Spleen (tissue), 11 donors: Measurements from ENCODE around the gene PLBD2. TPM values are rescaled to one million over a fixed set of nuclear protein-coding genes. Genes with fewer than 3 reads are reported as not detected.
A peak's percentile ranks its signal among the peaks of the same experiment; 100 is the strongest.

Experiments
- DNase-seq: peaks from one replicate; pipeline ENCODE4 v3.0.0-alpha.2; 2020
- H3K27ac ChIP-seq, 8 donors: fragments of 200-600 bp; sonication (generic) in 7 of 8; 1 replicate in 4 of 8; 2 replicates in 4 of 8; pipeline versions ENCODE4 v1.5.0 to v1.8.0; 2016 to 2021; ENCODE audit warnings: inconsistent platforms in 4 of 8, mild to moderate bottlenecking in 4 of 8, moderate library complexity in 1 of 8
- H3K27me3 ChIP-seq, 7 donors: fragments of 200-600 bp; sonication (generic) in 6 of 7; replicated peaks in 1 of 7; 1 replicate in 4 of 7; 2 replicates in 3 of 7; pipeline versions ENCODE4 v1.5.0 to v1.8.0; 2016 to 2021; ENCODE audit warnings: inconsistent platforms in 3 of 7, mild to moderate bottlenecking in 1 of 7
- H3K36me3 ChIP-seq, 6 donors: fragments of 200-600 bp; sonication (generic) in 5 of 6; 1 replicate in 4 of 6; 2 replicates in 2 of 6; pipeline versions ENCODE4 v1.5.0 to v1.8.0; 2016 to 2021; ENCODE audit warnings: inconsistent platforms in 2 of 6
- H3K4me1 ChIP-seq, 6 donors: fragments of 200-600 bp; sonication (generic) in 5 of 6; 1 replicate in 3 of 6; 2 replicates in 3 of 6; pipeline versions ENCODE4 v1.5.0 to v1.8.0; 2016 to 2021; ENCODE audit warnings: inconsistent platforms in 3 of 6
- H3K4me3 ChIP-seq, 8 donors: fragments of 200-600 bp; sonication (generic) in 7 of 8; 1 replicate in 4 of 8; 2 replicates in 4 of 8; pipeline versions ENCODE4 v1.5.0 to v1.8.0; 2016 to 2021; ENCODE audit warnings: inconsistent platforms in 4 of 8, mild to moderate bottlenecking in 4 of 8, moderate library complexity in 2 of 8
- H3K9me3 ChIP-seq, 8 donors: fragments of 200-600 bp; sonication (generic) in 7 of 8; 1 replicate in 4 of 8; 2 replicates in 4 of 8; pipeline versions ENCODE4 v1.5.0 to v1.8.0; 2016 to 2021; ENCODE audit warnings: inconsistent platforms in 4 of 8
- CTCF ChIP-seq, 11 experiments: fragments of 200-600 bp in 7 of 11; fragments of 450-650 bp in 4 of 11; sonication (generic) in 4 of 11; IDR thresholded peaks in 8 of 11; conservative IDR thresholded peaks in 3 of 11; 1 replicate in 7 of 11; 2 replicates in 4 of 11; pipeline versions ENCODE4 v1.4.0 to v1.8.0; 2016 to 2021; ENCODE audit warnings: antibody characterized with exemption in 11 of 11, inconsistent platforms in 4 of 11, mild to moderate bottlenecking in 1 of 11
- POLR2A ChIP-seq, 3 donors: fragments of 450-650 bp; IDR thresholded peaks; one replicate each; pipeline ENCODE4 v1.5.1; 2017; ENCODE audit warnings: antibody characterized with exemption in 3 of 3, mild to moderate bottlenecking in 1 of 3
- POLR2AphosphoS5 ChIP-seq, 3 donors: sonication (generic); formaldehyde crosslinking; IDR thresholded peaks; one replicate each; pipeline ENCODE4 v1.5.1; 2017; ENCODE audit warnings: antibody characterized with exemption in 3 of 3
- WGBS, 5 donors: extraction: QIAGEN DNeasy Blood & Tissue Kit in 3 of 5; methylation state at CpG; one replicate each; pipeline versions ENCODE4 v1.1.5 to v1.1.7; 2013 to 2018; 5-methylcytosine and 5-hydroxymethylcytosine counted together
- intact Hi-C: fragments of 100-400 bp; cut with DNase I; formaldehyde crosslinking; loops from one replicate; pipeline ENCODE4 v1.15.0; 2023; ENCODE audit warnings: low total_unique reads
- polyA plus RNA-seq, 3 donors: library from polyadenylated mRNA; stranded (reverse); fragments of 200-250 nt; gene quantifications; one replicate each; pipeline ENCODE4 v1.2.1, GENCODE V29; 2013
- total RNA-seq, 7 donors: library from RNA; depleted of rRNA in 3 of 7; stranded (reverse); fragments of >200 nt in 3 of 7; fragmentation: NEBNext Ultra II Directional in 4 of 7; extraction: Animal tissue kit (Norgen Biotek cat#: 25700) in 4 of 7; gene quantifications; one replicate each; pipeline versions ENCODE4 v1.1.0 to v1.2.1, GENCODE V29; 2016 to 2021
- donor health status: healthy with polysubstance abuse.
- donor health status: DM: no; HTN: no; CAD: no; lungs with moderate emphysema.
- donor health status: DM: no; HTN: no; CAD: no.
- donor health status: Bipolar disorder and iron deficiency.
- donor health status: healthy.
- donor health status: DM: no; HTN: no; CAD: no.
- donor health status: DM: yes; HTN: yes; CAD: no.

Gene PLBD2
- total and polyA plus RNA-seq, 10 donors = 4.2 to 38.8 (median 29.2) TPM

DNA sequence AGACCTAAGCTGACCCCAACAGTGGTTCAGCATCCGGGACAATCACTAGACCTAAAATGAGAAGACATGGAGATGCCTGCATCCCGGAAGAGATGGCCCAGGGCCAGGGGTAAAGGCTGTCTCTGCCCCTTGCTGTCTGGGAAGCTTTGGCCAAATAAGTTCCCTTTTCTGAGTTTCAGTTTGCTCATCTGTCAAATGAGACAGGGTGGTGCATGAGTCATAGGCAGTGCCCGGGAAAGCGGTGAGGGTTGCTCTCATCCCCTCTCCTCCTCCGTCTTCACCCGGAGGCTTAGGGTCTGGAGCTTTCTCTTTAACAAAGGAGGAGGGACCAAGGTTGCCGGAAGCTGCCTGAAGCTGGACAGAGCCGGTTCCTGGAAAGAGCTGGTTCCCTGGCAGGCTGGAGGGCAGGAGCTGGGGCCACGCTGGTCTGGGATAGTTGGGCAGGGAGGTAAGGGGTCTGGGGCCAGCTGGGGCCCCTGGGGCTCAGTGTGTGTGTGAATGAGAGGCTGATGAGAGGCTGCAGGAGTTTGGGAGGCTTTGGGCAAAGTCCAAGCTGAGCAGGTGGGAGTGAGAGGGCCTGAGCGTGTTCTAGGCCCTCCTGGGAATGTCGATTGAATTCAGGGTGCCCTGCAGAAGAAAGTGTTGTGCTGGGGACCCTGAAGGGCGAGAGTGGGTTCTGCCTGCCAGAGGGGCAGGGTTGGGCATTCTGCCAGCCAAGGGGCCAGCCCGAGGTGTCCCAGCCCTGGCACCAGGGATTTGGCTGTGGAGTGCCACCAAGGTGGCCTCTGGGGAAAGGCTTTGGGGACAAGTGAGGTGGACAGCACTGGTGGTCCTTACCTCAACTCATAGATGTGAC is 63.9 kb downstream of the PLBD2 start, which contains the start of gene SDSL:
SDSL (plus strand) TSS at position 351 of the 856 bp plus-strand sequence. CDS start 5,603 bp downstream, outside the sequence.
- DNase-seq = peak; percentile 84
- Histone ChIP-seq H3K36me3 (no peaks in the 10 kb centered on the region), H3K27ac (peak within 1 kb of the TSS in 7 of 8 donors; percentile 37 to 81 (median 72)), H3K4me3 (peak within 1 kb of the TSS; percentile 9 to 66 (median 36)), H3K9me3 (no peaks in the 10 kb centered on the region), H3K4me1 (peaks cover 11 to 37% (median 19%) of the 10 kb centered on the region in 6 donors), H3K27me3 (peaks cover 0 to 17% (median 0%) of the 10 kb centered on the region in 7 donors)
- TF ChIP-seq POLR2A (IDR thresholded peaks at IDR 0.05) (no peak), POLR2AphosphoS5 (IDR thresholded peaks at IDR 0.05) (peak; percentile 50 to 66 (median 59)), CTCF (IDR thresholded peaks at IDR 0.05 in 8 of 11, conservative IDR thresholded peaks at IDR 0.05 in 3 of 11) (no peak)
- 2 to 11% (median 9%) methylated on average over 11 to 13 of the region's 13 CpGs for WGBS, 5 donors
- intact Hi-C loops = loop anchor here (10.0 kb wide), 1 partner anchor 97 kb away; no protein-coding TSS in a partner anchor

- intact Hi-C loops = loop anchor here (10.0 kb wide), 1 partner anchor 98 kb away; no protein-coding TSS in a partner anchor
- Histone ChIP-seq H3K4me3 (peak overlapping the region in 7 of 8 donors; percentile 9 to 66 (median 37)), H3K36me3 (no peaks in the 10 kb centered on the region), H3K27me3 (peaks cover 0 to 25% (median 0%) of the 10 kb centered on the region in 7 donors), H3K27ac (peak overlapping the region in 5 of 8 donors; percentile 55 to 81 (median 76)), H3K4me1 (peaks cover 11 to 37% (median 19%) of the 10 kb centered on the region in 6 donors), H3K9me3 (no peaks in the 10 kb centered on the region)
- no peak for DNase-seq
- no peak for TF ChIP-seq POLR2AphosphoS5 (IDR thresholded peaks at IDR 0.05)
- 78 to 84% (median 80%) methylated on average over 5 to 6 of the region's 6 CpGs for WGBS, 5 donors
These were observed 64.7 kb downstream of the PLBD2 start for GRCh38 chr12:113422886-113423669.

GRCh38 chr12:113424456-113424855 is 66.1 kb downstream of the PLBD2 start:
- no peak overlapping the region for H3K27ac ChIP-seq
- peaks cover 11 to 37% (median 19%) of the 10 kb centered on the region in 6 donors for H3K4me1 ChIP-seq
- WGBS, 5 donors = 68 to 89% (median 77%) methylated on average over 1 of the region's 1 CpG
- H3K4me3 ChIP-seq = no peak overlapping the region
- H3K27me3 ChIP-seq = peaks cover 0 to 37% (median 0%) of the 10 kb centered on the region in 7 donors
- intact Hi-C loops = loop anchor here (10.0 kb wide), 1 partner anchor 100 kb away; no protein-coding TSS in a partner anchor
- no peak for DNase-seq
- H3K9me3 ChIP-seq = no peaks in the 10 kb centered on the region
- no peak for TF ChIP-seq POLR2AphosphoS5 (IDR thresholded peaks at IDR 0.05)
- no peak for TF ChIP-seq CTCF (IDR thresholded peaks at IDR 0.05 in 8 of 11, conservative IDR thresholded peaks at IDR 0.05 in 3 of 11)
- TF ChIP-seq POLR2A (IDR thresholded peaks at IDR 0.05) = no peak
- no peaks in the 10 kb centered on the region for H3K36me3 ChIP-seq
